MM.1S (cell line): ENCODE data around the gene CRTAC1.

Experiments
- DNase-seq: peaks from one replicate; pipeline ENCODE4 v3.0.0-alpha.2; 2015
- H2AFZ ChIP-seq: fragments of 300-600 bp; sonication (generic); 2 replicates; pipeline ENCODE4 v1.6.0; 2016; ENCODE audit warnings: antibody characterized with exemption, low read length
- H3F3A ChIP-seq: fragments of 300-600 bp; sonication (generic); 2 replicates; pipeline ENCODE4 v1.6.1; 2016; ENCODE audit warnings: mild to moderate bottlenecking, antibody characterized with exemption, low read length, moderate library complexity, mixed read lengths; ENCODE audit not compliant: insufficient read depth
- H3K27ac ChIP-seq: fragments of 300-600 bp; sonication (generic); 2 replicates; pipeline ENCODE4 v1.5.1; 2016; ENCODE audit warnings: mild to moderate bottlenecking, low read length
- H3K27me3 ChIP-seq: fragments of 300-600 bp; sonication (generic); replicated peaks from 2 replicates; pipeline ENCODE4 v1.6.0; 2016; ENCODE audit warnings: low read length; ENCODE audit not compliant: insufficient read depth
- H3K36me3 ChIP-seq: fragments of 300-600 bp; sonication (generic); replicated peaks from 2 replicates; pipeline ENCODE4 v1.6.1; 2016; ENCODE audit warnings: mild to moderate bottlenecking, low read length, mixed read lengths; ENCODE audit not compliant: insufficient read depth
- H3K4me1 ChIP-seq: fragments of 300-600 bp; sonication (generic); 2 replicates; pipeline ENCODE4 v1.6.1; 2016; ENCODE audit warnings: low read length, mixed read lengths
- H3K4me2 ChIP-seq: fragments of 300-600 bp; sonication (generic); 2 replicates; pipeline ENCODE4 v1.6.0; 2016; ENCODE audit warnings: low read depth, low read length
- H3K4me3 ChIP-seq: fragments of 300-600 bp; sonication (generic); 2 replicates; pipeline ENCODE4 v1.5.1; 2016; ENCODE audit warnings: low read length, mixed read lengths
- H3K79me2 ChIP-seq: fragments of 300-600 bp; sonication (generic); 2 replicates; pipeline ENCODE4 v1.6.1; 2016; ENCODE audit warnings: mixed run types, low read length, mixed read lengths
- H3K9ac ChIP-seq: fragments of 300-600 bp; sonication (generic); 2 replicates; pipeline ENCODE4 v1.6.1; 2016; ENCODE audit warnings: low read length, mixed read lengths
- H3K9me2 ChIP-seq: fragments of 300-600 bp; sonication (generic); replicated peaks from 2 replicates; pipeline ENCODE4 v1.6.1; 2016; ENCODE audit warnings: mild to moderate bottlenecking, low read length, mixed read lengths; ENCODE audit not compliant: insufficient read depth
- H3K9me3 ChIP-seq: fragments of 300-600 bp; sonication (generic); replicated peaks from 2 replicates; pipeline ENCODE4 v1.6.1; 2016; ENCODE audit warnings: mild to moderate bottlenecking, low read length, mixed read lengths; ENCODE audit not compliant: insufficient read depth
- H4K20me1 ChIP-seq: fragments of 300-600 bp; sonication (generic); 2 replicates; pipeline ENCODE4 v1.6.1; 2016; ENCODE audit warnings: mild to moderate bottlenecking, low read length, moderate library complexity, mixed read lengths; ENCODE audit not compliant: insufficient read depth
- CTCF ChIP-seq: fragments of 300-600 bp; sonication (generic); IDR thresholded peaks from 2 replicates; pipeline ENCODE4 v1.5.1; 2016; ENCODE audit warnings: antibody characterized with exemption, low read length, mixed read lengths
- EZH2 ChIP-seq: fragments of 300-600 bp; sonication (generic); optimal IDR thresholded peaks from 2 replicates; pipeline ENCODE3; 2017; ENCODE audit warnings: low read depth, mild to moderate bottlenecking, antibody characterized with exemption, low read length, mixed read lengths
- EZH2phosphoT487 ChIP-seq: fragments of 300-600 bp; sonication (generic); IDR thresholded peaks from 2 replicates; pipeline ENCODE4 v1.6.1; 2018; ENCODE audit warnings: antibody characterized with exemption, low read length

Gene CRTAC1

GRCh38 chr10:98035599-98035998 lies 5.2 kb upstream of the CRTAC1 start:
- no peaks in the 10 kb centered on the region for H3K9me3 ChIP-seq
- H3K36me3 ChIP-seq, result no peaks in the 10 kb centered on the region
- H3K4me2 ChIP-seq, result no peak overlapping the region
- no peak overlapping the region for H3K4me3 ChIP-seq
- H2AFZ ChIP-seq, result no peak overlapping the region
- H3K79me2 ChIP-seq, result no peaks in the 10 kb centered on the region
- H3K4me1 ChIP-seq, result no peaks in the 10 kb centered on the region
- no peak for DNase-seq
- no peak overlapping the region for H3K27ac ChIP-seq
- H3F3A ChIP-seq, result no peaks in the 10 kb centered on the region
- no peak overlapping the region for H3K9ac ChIP-seq
- H3K27me3 ChIP-seq, result peaks cover 58% of the 10 kb centered on the region
- no peaks in the 10 kb centered on the region for H3K9me2 ChIP-seq
- TF ChIP-seq CTCF (no peak), EZH2 (no peak), EZH2phosphoT487 (no peak)
- H4K20me1 ChIP-seq, result no peaks in the 10 kb centered on the region

GRCh38 chr10:98033515-98033914 lies 3.1 kb upstream of the CRTAC1 start:
- H4K20me1 ChIP-seq, result no peaks in the 10 kb centered on the region
- H3K36me3 ChIP-seq, result no peaks in the 10 kb centered on the region
- TF ChIP-seq EZH2phosphoT487, result no peak
- no peak for TF ChIP-seq EZH2
- no peak for TF ChIP-seq CTCF
- H3K27me3 ChIP-seq, result peaks cover 65% of the 10 kb centered on the region
- H3F3A ChIP-seq, result no peaks in the 10 kb centered on the region
- no peak overlapping the region for H3K27ac ChIP-seq
- H3K79me2 ChIP-seq, result no peaks in the 10 kb centered on the region
- no peak overlapping the region for H2AFZ ChIP-seq
- H3K4me1 ChIP-seq, result no peaks in the 10 kb centered on the region
- H3K4me2 ChIP-seq, result no peak overlapping the region
- H3K9me2 ChIP-seq, result no peaks in the 10 kb centered on the region
- no peak overlapping the region for H3K9ac ChIP-seq
- no peak overlapping the region for H3K4me3 ChIP-seq
- no peaks in the 10 kb centered on the region for H3K9me3 ChIP-seq
- DNase-seq, result no peak

DNA sequence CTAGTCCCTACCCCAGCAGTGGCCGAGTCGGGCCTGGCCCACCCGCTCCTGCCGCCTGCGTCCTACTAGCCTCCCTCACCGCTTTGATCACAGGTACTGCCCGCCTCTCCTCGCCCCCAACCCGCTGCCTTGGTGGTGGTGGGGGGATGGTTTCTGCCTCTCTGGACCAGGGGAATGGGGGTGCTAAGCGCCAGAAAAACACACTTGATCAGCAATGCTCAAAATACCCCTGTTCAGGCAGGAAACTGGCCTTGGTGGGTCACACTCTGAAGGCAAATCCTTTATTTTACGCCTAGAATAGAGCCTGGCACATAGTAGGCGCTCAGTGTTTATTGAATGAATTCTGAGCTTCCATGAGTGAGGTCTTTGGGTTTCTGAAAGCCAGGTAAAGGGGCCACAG lies 1.0 kb upstream of the CRTAC1 start:
- Histone ChIP-seq H3K27ac (no peak overlapping the region), H3K9ac (no peak overlapping the region), H4K20me1 (no peaks in the 10 kb centered on the region), H3K4me2 (no peak overlapping the region), H3F3A (no peaks in the 10 kb centered on the region), H3K79me2 (no peaks in the 10 kb centered on the region), H3K9me3 (no peaks in the 10 kb centered on the region), H3K9me2 (no peaks in the 10 kb centered on the region), H3K4me3 (no peak overlapping the region), H3K4me1 (no peaks in the 10 kb centered on the region), H3K36me3 (no peaks in the 10 kb centered on the region), H3K27me3 (peaks cover 49% of the 10 kb centered on the region), H2AFZ (no peak overlapping the region)
- no peak for DNase-seq
- TF ChIP-seq CTCF, result no peak
- TF ChIP-seq EZH2, result no peak
- no peak for TF ChIP-seq EZH2phosphoT487
